Lung (tissue), 12 donors: ENCODE results near the gene MIER3. TPM values are rescaled to one million over a fixed set of nuclear protein-coding genes. Genes with fewer than 3 reads are reported as not detected.

Source experiments
- ATAC-seq: fragments of 200-7000 bp; cut with Tn5 transposase; one replicate; pipeline ENCODE4 v1.9.1; 2020; ENCODE audit warnings: moderate number of reproducible peaks; ENCODE audit not compliant: insufficient read depth, low FRiP score
- DNase-seq, 3 donors: peaks; one replicate each; pipeline ENCODE4 v3.0.0-alpha.2; 2013 to 2017
- H3K27ac ChIP-seq, 2 donors: one replicate each; pipeline ENCODE4 v1.5.1; 2013; ENCODE audit warnings: mild to moderate bottlenecking in 2 of 2, moderate library complexity in 2 of 2, control low read depth in 1 of 2, inconsistent platforms in 1 of 2, low read depth in 1 of 2, low read length in 1 of 2
- H3K27me3 ChIP-seq, 3 donors: one replicate each; pipeline ENCODE4 v1.5.1; 2013; ENCODE audit warnings: low read length in 2 of 3; ENCODE audit not compliant: control insufficient read depth in 3 of 3, insufficient read depth in 3 of 3
- H3K36me3 ChIP-seq, 4 donors: one replicate each; pipeline ENCODE4 v1.5.1; 2013; ENCODE audit warnings: low read length in 4 of 4, mild to moderate bottlenecking in 1 of 4, moderate library complexity in 1 of 4; ENCODE audit not compliant: control insufficient read depth in 4 of 4, insufficient read depth in 4 of 4
- H3K4me1 ChIP-seq, 5 donors: one replicate each; pipeline ENCODE4 v1.5.1; 2013; ENCODE audit warnings: low read length in 5 of 5, mild to moderate bottlenecking in 2 of 5, moderate library complexity in 1 of 5; ENCODE audit not compliant: control insufficient read depth in 5 of 5, insufficient read depth in 5 of 5
- H3K4me3 ChIP-seq: one replicate; pipeline ENCODE4 v1.5.1; 2013; ENCODE audit warnings: mild to moderate bottlenecking, control low read depth, moderate library complexity
- H3K9ac ChIP-seq, 2 donors: one replicate each; pipeline ENCODE4 v1.5.1; 2013; ENCODE audit warnings: low read length in 2 of 2, control low read depth in 1 of 2; ENCODE audit not compliant: insufficient read depth in 1 of 2
- H3K9me3 ChIP-seq, 4 donors: one replicate each; pipeline ENCODE4 v1.5.1; 2013; ENCODE audit warnings: low read length in 3 of 4, mild to moderate bottlenecking in 1 of 4, moderate library complexity in 1 of 4; ENCODE audit not compliant: control insufficient read depth in 4 of 4, insufficient read depth in 3 of 4
- WGBS, 2 donors: extraction: QIAGEN DNeasy Blood & Tissue Kit; methylation state at CpG; one replicate each; pipeline ENCODE4 v1.1.7; 2013; 5-methylcytosine and 5-hydroxymethylcytosine counted together
- polyA plus RNA-seq, 2 donors: library from polyadenylated mRNA; stranded (reverse); fragments of 200-250 nt; gene quantifications; one replicate each; pipeline ENCODE4 v1.2.1, GENCODE V29; 2013
- total RNA-seq, 2 donors: library from RNA; depleted of rRNA in 1 of 2; stranded (reverse); fragments of >200 nt in 1 of 2; gene quantifications; one replicate each; pipeline ENCODE4 v1.2.1, GENCODE V29; 2014 to 2021
- TF ChIP-seq, protein P1 (sequence below): IDR thresholded peaks from 2 replicates; pipeline ENCODE4 v1.5.1; 2012; ENCODE audit warnings: mild to moderate bottlenecking; ENCODE audit errors: control extremely low read depth, extremely low read depth
- donor health status: control.
- donor health status: control.
- donor health status: Bipolar disorder and iron deficiency.
- donor health status: healthy.
- donor health status: DM: yes; HTN: yes; CAD: no.

Gene MIER3
- total and polyA plus RNA-seq, 4 donors, result 4.9 to 26.7 (median 10.6) TPM

DNA sequence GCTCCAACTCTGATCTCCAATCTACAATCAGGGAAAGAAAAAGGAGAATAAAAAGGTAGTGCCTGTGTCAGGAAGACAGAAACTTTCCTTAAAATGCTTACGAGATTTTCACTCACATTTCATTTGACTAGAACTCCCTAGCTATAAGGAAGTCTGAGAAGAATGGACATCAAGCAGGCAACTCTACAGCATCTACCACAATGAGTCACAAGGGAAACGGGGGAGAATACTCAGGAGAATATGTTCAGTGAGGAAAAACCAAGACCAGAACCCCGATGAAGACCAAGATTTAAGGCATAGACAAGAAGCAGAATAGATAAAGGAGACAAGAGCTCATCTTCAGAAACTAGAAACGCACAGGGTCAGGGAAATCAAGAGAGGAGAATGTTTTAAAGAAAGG, 51.5 kb downstream of the MIER3 start:
- TF ChIP-seq, protein P1, sequence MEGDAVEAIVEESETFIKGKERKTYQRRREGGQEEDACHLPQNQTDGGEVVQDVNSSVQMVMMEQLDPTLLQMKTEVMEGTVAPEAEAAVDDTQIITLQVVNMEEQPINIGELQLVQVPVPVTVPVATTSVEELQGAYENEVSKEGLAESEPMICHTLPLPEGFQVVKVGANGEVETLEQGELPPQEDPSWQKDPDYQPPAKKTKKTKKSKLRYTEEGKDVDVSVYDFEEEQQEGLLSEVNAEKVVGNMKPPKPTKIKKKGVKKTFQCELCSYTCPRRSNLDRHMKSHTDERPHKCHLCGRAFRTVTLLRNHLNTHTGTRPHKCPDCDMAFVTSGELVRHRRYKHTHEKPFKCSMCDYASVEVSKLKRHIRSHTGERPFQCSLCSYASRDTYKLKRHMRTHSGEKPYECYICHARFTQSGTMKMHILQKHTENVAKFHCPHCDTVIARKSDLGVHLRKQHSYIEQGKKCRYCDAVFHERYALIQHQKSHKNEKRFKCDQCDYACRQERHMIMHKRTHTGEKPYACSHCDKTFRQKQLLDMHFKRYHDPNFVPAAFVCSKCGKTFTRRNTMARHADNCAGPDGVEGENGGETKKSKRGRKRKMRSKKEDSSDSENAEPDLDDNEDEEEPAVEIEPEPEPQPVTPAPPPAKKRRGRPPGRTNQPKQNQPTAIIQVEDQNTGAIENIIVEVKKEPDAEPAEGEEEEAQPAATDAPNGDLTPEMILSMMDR, result no peak
- ATAC-seq (no peak), DNase-seq (no peak)
- H3K9me3 ChIP-seq, result no peaks in the 10 kb centered on the region
- H3K9ac ChIP-seq, result no peak overlapping the region
- no peak overlapping the region for H3K4me3 ChIP-seq
- no peaks in the 10 kb centered on the region for H3K4me1 ChIP-seq
- no peaks in the 10 kb centered on the region for H3K27me3 ChIP-seq
- H3K36me3 ChIP-seq, result peaks cover 0 to 10% (median 4%) of the 10 kb centered on the region in 4 donors
- H3K27ac ChIP-seq, result no peak overlapping the region
- 58 to 60% methylated on average over 4 of the region's 4 CpGs for WGBS, 2 donors

DNA sequence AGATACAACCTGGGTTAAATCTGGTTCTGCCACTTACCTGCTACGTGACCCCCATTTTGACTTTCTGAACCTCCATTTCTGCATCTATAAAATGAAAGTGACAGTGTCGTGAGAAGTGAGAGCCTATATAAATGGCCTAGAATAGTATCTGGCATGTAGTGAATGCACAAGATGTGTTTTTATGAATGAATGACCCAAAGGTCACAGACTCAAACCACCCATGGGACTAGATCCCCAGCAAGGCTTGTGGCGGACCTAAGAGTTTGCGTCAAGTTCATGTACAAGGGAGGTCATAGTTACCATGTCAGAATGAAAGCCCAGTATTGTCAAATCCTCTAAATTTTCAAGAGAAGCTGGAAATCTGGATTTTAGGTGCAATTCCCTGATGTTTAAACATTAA, 53.7 kb downstream of the MIER3 start:
- H3K9me3 ChIP-seq, result peaks cover 0 to 1% (median 0%) of the 10 kb centered on the region in 4 donors
- peaks cover 2 to 19% (median 12%) of the 10 kb centered on the region in 4 donors for H3K36me3 ChIP-seq
- DNase-seq (no peak), ATAC-seq (no peak)
- H3K27me3 ChIP-seq, result no peaks in the 10 kb centered on the region
- H3K9ac ChIP-seq, result no peak overlapping the region
- TF ChIP-seq, protein P1, result no peak
- H3K4me1 ChIP-seq, result no peaks in the 10 kb centered on the region
- no peak overlapping the region for H3K27ac ChIP-seq
- H3K4me3 ChIP-seq, result no peak overlapping the region
- WGBS, 2 donors, result 95 to 96% methylated on average over 4 of the region's 4 CpGs

DNA sequence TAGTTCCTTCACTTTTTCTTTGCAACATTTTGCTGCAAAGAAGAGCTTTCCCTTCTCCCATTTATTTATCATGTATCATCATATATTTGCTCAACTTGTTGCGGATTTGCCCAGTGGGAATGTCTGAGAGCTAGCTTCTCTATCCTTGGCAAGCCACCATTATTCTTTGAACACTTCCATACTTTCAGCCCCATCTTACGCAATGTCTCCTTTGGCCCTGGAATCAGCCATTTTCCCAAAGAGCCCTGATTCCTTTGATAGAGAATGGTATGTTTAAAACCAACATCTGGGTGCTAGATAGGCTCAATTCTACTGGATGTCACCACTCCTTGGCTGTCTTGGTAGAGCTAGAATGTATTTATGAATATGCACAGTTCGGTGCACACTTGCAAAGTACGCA, 55.2 kb downstream of the MIER3 start:
- no peak overlapping the region for H3K9ac ChIP-seq
- no peaks in the 10 kb centered on the region for H3K27me3 ChIP-seq
- no peaks in the 10 kb centered on the region for H3K4me1 ChIP-seq
- 98 to 99% methylated on average over 4 of the region's 4 CpGs for WGBS, 2 donors
- ATAC-seq (no peak), DNase-seq (peak in 2 of 3 donors; percentile 18 to 22)
- TF ChIP-seq, protein P1, result no peak
- peaks cover 3 to 20% (median 13%) of the 10 kb centered on the region in 4 donors for H3K36me3 ChIP-seq
- peaks cover 0 to 1% (median 0%) of the 10 kb centered on the region in 4 donors for H3K9me3 ChIP-seq
- no peak overlapping the region for H3K27ac ChIP-seq
- no peak overlapping the region for H3K4me3 ChIP-seq
